Activated naive CD8-positive, alpha-beta T cell treated with anti-CD3 and anti-CD28 coated beads, Interleukin-2, amount 10 ng/mL, durations not matched to agents 7 days and 5 days (primary cell): Measurements from ENCODE around the gene ANKRD34A. TPM values are rescaled to one million over a fixed set of nuclear protein-coding genes. Genes with fewer than 3 reads are reported as not detected.

Source experiments
- ATAC-seq: fragments of 150-1000 bp; cut with Tn5 transposase; one replicate; pipeline ENCODE4 v1.10.0; 2021; ENCODE audit warnings: low read depth, moderate library complexity
- POLR2A ChIA-PET: fragments of 350-600 bp; sonication (Branson Sonifier 250); formaldehyde crosslinking; loops from one replicate; lab custom pipeline; 2021; ENCODE audit warnings: antibody characterized with exemption; lab: Charles Lee
- DNase-seq: peaks from one replicate; pipeline ENCODE4 v3.0.0; 2021
- H3K27ac Mint-ChIP-seq: one replicate; pipeline ENCODE4 v1.8.0; 2022; ENCODE audit warnings: mild to moderate bottlenecking, mixed read lengths
- H3K27me3 Mint-ChIP-seq: one replicate; pipeline ENCODE4 v1.8.0; 2022; ENCODE audit warnings: mild to moderate bottlenecking, moderate library complexity, mixed read lengths
- H3K36me3 Mint-ChIP-seq: one replicate; pipeline ENCODE4 v1.8.0; 2021; ENCODE audit warnings: mild to moderate bottlenecking, mixed read lengths
- H3K4me1 Mint-ChIP-seq: one replicate; pipeline ENCODE4 v1.8.0; 2021; ENCODE audit warnings: mixed read lengths
- H3K4me3 Mint-ChIP-seq: one replicate; pipeline ENCODE4 v1.8.0; 2022; ENCODE audit warnings: mild to moderate bottlenecking, moderate library complexity, mixed read lengths
- H3K9me3 Mint-ChIP-seq: one replicate; pipeline ENCODE4 v1.8.0; 2021; ENCODE audit warnings: mixed read lengths
- total RNA-seq, 2 experiments: library from RNA; stranded (reverse); gene quantifications; one replicate each; pipeline ENCODE4 v1.2.3, GENCODE V29; 2021

Gene ANKRD34A
- total RNA-seq, 2 experiments from 2014 or later, result 2.2 to 2.8 TPM

GRCh38 chr1:145985502-145986439 lies 21.4 kb upstream of the ANKRD34A start:
- Mint-ChIP-seq H3K9me3 (no peaks in the 10 kb centered on the region), H3K36me3 (no peaks in the 10 kb centered on the region), H3K4me3 (peak overlapping the region; percentile 58), H3K27me3 (no peaks in the 10 kb centered on the region), H3K4me1 (peaks cover 62% of the 10 kb centered on the region), H3K27ac (peak overlapping the region; percentile 81)
- ATAC-seq, result no peak
- POLR2A ChIA-PET, result interaction anchor here (0.5 to 11.2 kb wide), 4 partner anchors 7 to 25 kb away, joined by 3 to 407 read pairs (median 6); partner anchors contain the start of gene TXNIP
- no peak for DNase-seq

GRCh38 chr1:145985129-145985501 lies 20.7 kb upstream of the ANKRD34A start:
- Mint-ChIP-seq H3K36me3 (no peaks in the 10 kb centered on the region), H3K27me3 (no peaks in the 10 kb centered on the region), H3K27ac (peak overlapping the region; percentile 81), H3K4me3 (peak overlapping the region; percentile 58), H3K9me3 (no peaks in the 10 kb centered on the region), H3K4me1 (peaks cover 56% of the 10 kb centered on the region)
- POLR2A ChIA-PET, result interaction anchor here (0.5 to 11.2 kb wide), 3 partner anchors 8 to 23 kb away, joined by 3 to 407 read pairs (median 8); partner anchors contain the start of gene TXNIP
- DNase-seq (no peak), ATAC-seq (no peak)

- ATAC-seq (no peak), DNase-seq (no peak)
- POLR2A ChIA-PET, result interaction anchor here (11.2 kb wide), 1 partner anchor 9 kb away, joined by 407 read pairs; the partner anchor contains the start of gene TXNIP
- H3K9me3 Mint-ChIP-seq, result no peaks in the 10 kb centered on the region
- H3K4me1 Mint-ChIP-seq, result peaks cover 53% of the 10 kb centered on the region
- no peaks in the 10 kb centered on the region for H3K27me3 Mint-ChIP-seq
- H3K27ac Mint-ChIP-seq, result peak overlapping the region; percentile 75
- H3K4me3 Mint-ChIP-seq, result peak overlapping the region; percentile 58
- no peaks in the 10 kb centered on the region for H3K36me3 Mint-ChIP-seq
Measured at GRCh38 chr1:145983960-145984830, 19.8 kb upstream of the ANKRD34A start.

GRCh38 chr1:145983206-145983675 lies 18.9 kb upstream of the ANKRD34A start:
- H3K27me3 Mint-ChIP-seq, result no peaks in the 10 kb centered on the region
- H3K4me1 Mint-ChIP-seq, result peaks cover 46% of the 10 kb centered on the region
- peak overlapping the region; percentile 3 for H3K27ac Mint-ChIP-seq
- DNase-seq (peak; percentile 21), ATAC-seq (no peak)
- no peaks in the 10 kb centered on the region for H3K9me3 Mint-ChIP-seq
- H3K4me3 Mint-ChIP-seq, result no peak overlapping the region
- POLR2A ChIA-PET, result interaction anchor here (11.2 kb wide), 1 partner anchor 10 kb away, joined by 407 read pairs; the partner anchor contains the start of gene TXNIP
- no peaks in the 10 kb centered on the region for H3K36me3 Mint-ChIP-seq

DNA sequence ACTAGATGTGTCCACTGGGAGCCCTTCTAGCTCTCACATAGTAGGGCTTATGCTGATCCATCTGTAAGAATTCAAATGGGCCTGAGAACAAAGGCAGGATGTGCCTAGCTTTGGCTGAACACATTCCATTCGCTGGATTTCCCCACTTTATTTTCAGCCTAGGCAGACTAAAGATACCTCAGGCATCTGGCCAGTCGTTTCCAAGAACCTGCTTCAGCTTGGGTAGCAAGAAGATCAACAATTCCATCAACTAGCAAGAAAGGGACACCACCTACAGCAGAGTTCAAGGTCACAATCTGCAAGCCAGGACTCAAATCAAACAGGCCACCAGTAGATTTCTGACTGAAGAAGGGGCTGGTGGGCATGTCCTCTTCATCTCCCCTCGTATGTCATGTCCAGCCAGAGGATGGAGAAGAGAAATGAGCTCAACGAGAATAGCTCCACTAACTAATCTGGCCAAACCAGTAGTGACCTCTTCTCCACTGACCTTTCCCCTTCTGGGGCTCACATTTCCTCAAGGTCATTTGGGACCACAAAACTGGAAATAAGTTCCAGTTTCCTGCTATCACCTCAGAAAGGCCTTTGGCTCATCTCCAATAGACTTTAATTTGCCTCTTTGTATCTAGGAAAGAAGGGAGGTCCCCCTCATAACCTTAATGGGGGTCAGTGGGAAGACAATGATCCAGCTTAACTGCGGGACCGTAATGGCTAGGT lies 17.8 kb upstream of the ANKRD34A start:
- DNase-seq, result peak; percentile 3
- Mint-ChIP-seq H3K36me3 (no peaks in the 10 kb centered on the region), H3K4me3 (no peak overlapping the region), H3K4me1 (peaks cover 39% of the 10 kb centered on the region), H3K27me3 (no peaks in the 10 kb centered on the region), H3K27ac (no peak overlapping the region), H3K9me3 (no peaks in the 10 kb centered on the region)
- no peak for ATAC-seq
- POLR2A ChIA-PET, result interaction anchor here (1.4 to 11.2 kb wide), 4 partner anchors 11 to 63 kb away, joined by 4 to 407 read pairs (median 8); partner anchors contain the start of genes PEX11B and TXNIP

- Mint-ChIP-seq H3K4me3 (no peak overlapping the region), H3K27me3 (no peaks in the 10 kb centered on the region), H3K36me3 (no peaks in the 10 kb centered on the region), H3K4me1 (peaks cover 32% of the 10 kb centered on the region), H3K9me3 (no peaks in the 10 kb centered on the region), H3K27ac (no peak overlapping the region)
- POLR2A ChIA-PET, result interaction anchor here (1.0 to 11.2 kb wide), 9 partner anchors 13 to 136 kb away, joined by 3 to 407 read pairs (median 11); partner anchors contain the start of genes ANKRD34A, LIX1L, PEX11B and PIAS3
- ATAC-seq, result no peak
- DNase-seq, result peak; percentile 29
Measured at GRCh38 chr1:145980457-145980994, 16.2 kb upstream of the ANKRD34A start.

- Mint-ChIP-seq H3K27me3 (no peaks in the 10 kb centered on the region), H3K36me3 (no peaks in the 10 kb centered on the region), H3K4me3 (no peak overlapping the region), H3K27ac (no peak overlapping the region), H3K9me3 (no peaks in the 10 kb centered on the region), H3K4me1 (peaks cover 29% of the 10 kb centered on the region)
- peak; percentile 14 for ATAC-seq
- no peak for DNase-seq
- POLR2A ChIA-PET, result interaction anchor here (0.7 to 11.2 kb wide), 17 partner anchors 10 to 136 kb away, joined by 3 to 407 read pairs (median 5); partner anchors contain the start of genes ANKRD34A, LIX1L, NUDT17 and PEX11B
Measured at GRCh38 chr1:145979746-145980456, 15.5 kb upstream of the ANKRD34A start.

DNA sequence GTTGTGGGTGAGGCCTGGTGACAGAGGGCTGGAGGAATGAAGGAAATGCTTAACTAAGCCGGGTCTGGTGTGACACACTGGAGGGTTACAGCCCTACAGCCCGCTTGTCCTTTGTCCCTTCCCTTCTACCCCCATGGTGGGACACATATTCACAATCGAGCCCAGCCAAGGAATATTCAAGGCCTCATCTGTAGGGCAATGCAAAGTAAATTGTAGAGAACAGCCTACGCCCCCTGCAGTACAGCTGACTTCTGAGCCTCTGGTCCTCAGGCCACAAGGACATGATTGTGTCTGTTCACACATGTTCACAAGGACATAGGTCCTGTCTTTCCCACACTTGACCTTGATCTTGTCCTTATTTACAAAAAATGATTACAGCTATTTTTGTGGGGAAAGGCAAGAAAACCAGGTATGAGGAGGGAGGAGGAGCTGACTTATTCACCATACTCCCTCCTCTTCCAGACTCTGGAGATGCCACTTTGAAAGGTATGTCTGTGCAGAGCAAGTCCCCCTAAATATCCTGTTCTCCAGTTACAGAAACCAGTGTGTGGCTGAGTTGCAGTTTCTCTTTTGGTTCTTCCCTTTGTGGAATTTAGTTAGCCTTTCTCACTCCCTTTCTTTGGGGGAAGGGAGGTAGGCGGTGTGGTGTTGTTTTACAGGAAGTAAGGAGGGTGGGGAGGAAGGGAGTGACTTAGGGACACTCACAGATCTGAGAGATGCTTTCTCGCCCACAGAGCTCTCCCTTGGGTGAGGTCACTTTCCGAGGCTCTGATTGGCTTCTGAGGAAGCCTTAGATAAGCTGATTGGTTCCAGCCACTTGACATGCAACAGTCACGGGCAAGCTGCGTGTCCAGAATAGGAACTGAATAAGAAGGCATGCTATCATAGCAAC lies 14.7 kb upstream of the ANKRD34A start:
- no peak overlapping the region for H3K4me3 Mint-ChIP-seq
- DNase-seq (peak; percentile 72), ATAC-seq (peak; percentile 89)
- no peaks in the 10 kb centered on the region for H3K36me3 Mint-ChIP-seq
- no peaks in the 10 kb centered on the region for H3K27me3 Mint-ChIP-seq
- H3K4me1 Mint-ChIP-seq, result peaks cover 27% of the 10 kb centered on the region
- H3K27ac Mint-ChIP-seq, result no peak overlapping the region
- POLR2A ChIA-PET, result interaction anchor here (0.7 to 11.2 kb wide), 18 partner anchors 9 to 135 kb away, joined by 3 to 407 read pairs (median 4); partner anchors contain the start of genes ANKRD34A, LIX1L, NUDT17 and PEX11B
- H3K9me3 Mint-ChIP-seq, result no peaks in the 10 kb centered on the region

- DNase-seq, result no peak
- Mint-ChIP-seq H3K9me3 (no peaks in the 10 kb centered on the region), H3K4me3 (no peak overlapping the region), H3K27ac (no peak overlapping the region), H3K36me3 (no peaks in the 10 kb centered on the region), H3K27me3 (no peaks in the 10 kb centered on the region), H3K4me1 (peaks cover 25% of the 10 kb centered on the region)
- ATAC-seq, result no peak
- POLR2A ChIA-PET, result interaction anchor here (0.6 to 11.2 kb wide), 14 partner anchors 10 to 133 kb away, joined by 3 to 407 read pairs (median 6); partner anchors contain the start of genes ANKRD34A, LIX1L, NUDT17 and PEX11B
Measured at GRCh38 chr1:145978471-145978853, 14.1 kb upstream of the ANKRD34A start.

DNA sequence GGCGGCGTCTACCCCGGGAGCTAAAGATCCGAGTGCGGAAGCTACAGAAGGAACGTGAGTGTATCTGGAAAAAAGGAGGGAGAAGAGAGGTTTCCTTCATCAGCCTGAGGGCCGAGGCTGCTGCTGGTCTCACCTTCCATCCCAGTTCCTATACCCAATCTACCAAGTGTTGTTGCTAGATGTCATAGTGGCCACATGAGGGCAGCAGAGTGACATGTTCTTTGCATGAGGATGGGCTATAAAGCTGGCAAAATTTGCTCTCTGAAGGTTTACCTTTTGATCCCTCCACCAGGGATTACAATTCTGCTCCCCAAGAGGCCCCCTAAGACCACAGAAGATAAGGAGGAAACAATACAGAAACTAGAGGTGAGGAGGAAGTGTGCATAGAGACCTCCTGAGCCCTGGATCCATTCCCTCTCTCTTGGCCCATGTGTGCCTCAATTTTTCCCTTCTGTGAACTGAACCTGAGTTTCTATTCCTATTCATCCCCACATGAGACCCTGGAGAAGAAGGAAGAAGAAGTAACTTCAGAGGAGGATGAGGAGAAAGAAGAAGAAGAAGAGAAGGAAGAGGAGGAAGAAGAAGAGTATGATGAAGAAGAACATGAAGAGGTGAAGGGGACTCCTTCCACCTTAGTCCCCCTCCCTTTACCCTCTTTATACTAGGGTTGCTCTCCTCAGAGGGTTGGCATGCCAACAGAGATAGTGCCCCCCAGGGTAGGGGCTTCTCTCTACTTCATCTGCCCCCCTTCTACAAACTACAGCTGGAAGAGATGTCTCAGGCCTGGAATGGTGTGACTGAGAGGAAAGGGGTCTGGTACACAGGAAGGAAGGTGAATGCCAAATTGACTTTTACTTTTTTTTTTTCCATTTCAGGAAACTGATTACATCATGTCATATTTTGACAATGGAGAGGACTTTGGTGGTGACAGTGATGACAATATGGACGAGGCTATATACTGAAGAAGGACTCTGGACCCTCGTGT lies 13.4 kb upstream of the ANKRD34A start:
- H3K36me3 Mint-ChIP-seq, result no peaks in the 10 kb centered on the region
- H3K4me3 Mint-ChIP-seq, result no peak overlapping the region
- H3K9me3 Mint-ChIP-seq, result no peaks in the 10 kb centered on the region
- no peaks in the 10 kb centered on the region for H3K27me3 Mint-ChIP-seq
- peak; percentile 53 for DNase-seq
- POLR2A ChIA-PET, result interaction anchor here (0.6 to 11.2 kb wide), 14 partner anchors 10 to 119 kb away, joined by 3 to 407 read pairs (median 4); partner anchors contain the start of genes ANKRD34A, PEX11B, PIAS3 and POLR3GL
- H3K4me1 Mint-ChIP-seq, result peaks cover 19% of the 10 kb centered on the region
- peak; percentile 11 for ATAC-seq
- H3K27ac Mint-ChIP-seq, result no peak overlapping the region
